Activated CD4-positive, alpha-beta T cell treated with anti-CD3 and anti-CD28 coated beads, Interleukin-2, amount 10 ng/mL, durations not matched to agents 7 days and 5 days (primary cell): ENCODE data around the gene GPC6. TPM values are rescaled to one million over a fixed set of nuclear protein-coding genes. Genes with fewer than 3 reads are reported as not detected.
A peak's percentile ranks its signal among the peaks of the same experiment; 100 is the strongest.

ENCODE experiments used
- CTCF ChIA-PET: fragments of 350-600 bp; sonication (Branson Sonifier 250); formaldehyde crosslinking; loops from one replicate; lab custom pipeline; 2021; ENCODE audit warnings: antibody characterized with exemption; lab: Charles Lee
- POLR2A ChIA-PET: fragments of 350-600 bp; sonication (Branson Sonifier 250); formaldehyde crosslinking; loops from one replicate; lab custom pipeline; 2021; ENCODE audit warnings: antibody characterized with exemption; lab: Charles Lee
- DNase-seq: peaks from one replicate; pipeline ENCODE4 v3.0.0-alpha.2; 2020
- H3K27ac Mint-ChIP-seq: one replicate; pipeline ENCODE4 v1.8.0; 2021; ENCODE audit warnings: mild to moderate bottlenecking, moderate library complexity, mixed read lengths
- H3K27me3 Mint-ChIP-seq: one replicate; pipeline ENCODE4 v1.8.0; 2021; ENCODE audit warnings: mixed read lengths
- H3K36me3 Mint-ChIP-seq: one replicate; pipeline ENCODE4 v1.8.0; 2021; ENCODE audit warnings: low read depth, mixed read lengths
- H3K4me1 Mint-ChIP-seq: one replicate; pipeline ENCODE4 v1.8.0; 2021; ENCODE audit warnings: mixed read lengths
- H3K4me3 Mint-ChIP-seq: one replicate; pipeline ENCODE4 v1.8.0; 2021; ENCODE audit warnings: mild to moderate bottlenecking, moderate library complexity, mixed read lengths
- H3K9me3 Mint-ChIP-seq: one replicate; pipeline ENCODE4 v1.8.0; 2021; ENCODE audit warnings: mixed read lengths
- total RNA-seq, 2 experiments: library from RNA; stranded (reverse); gene quantifications; one replicate each; pipeline ENCODE4 v1.2.3, GENCODE V29; 2021

Gene GPC6
- total RNA-seq, 2 experiments from 2014 or later: not detected

DNA sequence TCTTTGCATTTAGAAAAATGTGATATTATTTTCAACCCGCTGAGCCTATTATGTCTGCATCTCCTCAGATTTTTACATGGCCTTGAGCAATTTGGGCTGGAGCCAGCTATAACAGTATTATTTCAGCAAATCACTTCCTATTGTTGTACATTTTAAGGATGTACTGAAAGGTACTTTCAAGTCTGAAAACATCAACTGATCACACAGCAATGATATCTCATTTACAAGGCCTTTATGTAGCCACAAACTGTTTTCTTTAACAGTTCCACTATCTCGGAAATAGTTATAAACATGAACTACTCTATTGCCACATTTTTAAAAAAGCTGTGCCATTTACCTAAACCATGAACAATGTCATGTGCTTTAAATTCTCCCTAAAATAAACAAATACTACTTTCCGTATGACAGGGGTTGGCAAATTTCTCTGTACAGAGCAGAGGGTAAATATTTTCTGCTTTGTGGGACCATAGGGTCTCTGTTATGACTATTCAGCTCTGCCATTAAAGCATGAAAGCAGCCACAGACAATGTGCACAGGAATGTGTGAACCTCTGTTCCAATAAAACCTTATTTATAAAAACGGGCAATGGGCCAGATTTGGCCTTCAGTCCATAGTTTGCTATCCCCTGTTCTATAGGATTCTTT lies 560.4 kb downstream of the GPC6 start:
- Mint-ChIP-seq H3K27ac (no peak overlapping the region), H3K4me1 (no peaks in the 10 kb centered on the region), H3K36me3 (no peaks in the 10 kb centered on the region), H3K4me3 (no peak overlapping the region), H3K9me3 (peaks cover 2% of the 10 kb centered on the region), H3K27me3 (peaks cover 7% of the 10 kb centered on the region)
- ChIA-PET CTCF (interaction anchor here (1.8 kb wide), 1 partner anchor 19 kb away, joined by 3 read pairs; no protein-coding TSS in a partner anchor), POLR2A (no interaction called here)
- no peak for DNase-seq

GRCh38 chr13:93788456-93788855 lies 561.8 kb downstream of the GPC6 start:
- Mint-ChIP-seq H3K27ac (no peak overlapping the region), H3K27me3 (peaks cover 7% of the 10 kb centered on the region), H3K4me1 (no peaks in the 10 kb centered on the region), H3K9me3 (no peaks in the 10 kb centered on the region), H3K36me3 (no peaks in the 10 kb centered on the region), H3K4me3 (no peak overlapping the region)
- POLR2A ChIA-PET: no interaction called here
- CTCF ChIA-PET: no interaction called here
- DNase-seq: no peak

- H3K9me3 Mint-ChIP-seq: no peaks in the 10 kb centered on the region
- POLR2A ChIA-PET: no interaction called here
- H3K4me1 Mint-ChIP-seq: peaks cover 3% of the 10 kb centered on the region
- H3K27ac Mint-ChIP-seq: no peak overlapping the region
- H3K36me3 Mint-ChIP-seq: no peaks in the 10 kb centered on the region
- CTCF ChIA-PET: no interaction called here
- no peak overlapping the region for H3K4me3 Mint-ChIP-seq
- DNase-seq: no peak
- H3K27me3 Mint-ChIP-seq: peaks cover 7% of the 10 kb centered on the region
Observed at GRCh38 chr13:93789058-93789457, 562.5 kb downstream of the GPC6 start.

- peaks cover 9% of the 10 kb centered on the region for H3K27me3 Mint-ChIP-seq
Observed at GRCh38 chr13:93794197-93794885, 567.7 kb downstream of the GPC6 start.

DNA sequence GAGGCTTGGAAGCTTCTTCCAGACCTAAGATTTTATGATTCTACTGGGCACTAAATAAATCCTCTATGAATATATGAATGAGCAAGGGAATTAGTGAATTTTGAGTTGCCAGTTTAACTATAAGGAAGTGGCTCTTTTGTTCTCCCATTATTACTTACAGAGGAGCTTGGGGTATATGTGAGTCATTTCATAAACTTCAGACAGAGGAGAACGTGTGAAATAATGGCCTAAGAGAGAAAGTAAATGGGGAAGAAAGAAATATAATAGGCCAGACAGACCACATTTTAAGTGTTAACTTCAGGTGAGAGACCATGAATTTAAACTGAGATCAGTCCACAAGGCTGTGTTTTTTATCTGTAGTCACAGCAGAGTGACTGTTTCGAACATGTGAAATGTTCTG lies 570.9 kb downstream of the GPC6 start:
- CTCF ChIA-PET: no interaction called here
- POLR2A ChIA-PET: no interaction called here
- peaks cover 6% of the 10 kb centered on the region for H3K27me3 Mint-ChIP-seq
- no peak for DNase-seq
- H3K4me3 Mint-ChIP-seq: no peak overlapping the region
- H3K36me3 Mint-ChIP-seq: no peaks in the 10 kb centered on the region
- H3K9me3 Mint-ChIP-seq: no peaks in the 10 kb centered on the region
- peaks cover 10% of the 10 kb centered on the region for H3K4me1 Mint-ChIP-seq
- H3K27ac Mint-ChIP-seq: no peak overlapping the region

More at GRCh38 chr13:93794197-93794885, 567.7 kb downstream of the GPC6 start:
- ChIA-PET CTCF (no interaction called here), POLR2A (no interaction called here)
- peak; percentile 12 for DNase-seq
- H3K27ac Mint-ChIP-seq: no peak overlapping the region
- H3K4me3 Mint-ChIP-seq: no peak overlapping the region
- H3K36me3 Mint-ChIP-seq: no peaks in the 10 kb centered on the region
- no peaks in the 10 kb centered on the region for H3K9me3 Mint-ChIP-seq
- peaks cover 10% of the 10 kb centered on the region for H3K4me1 Mint-ChIP-seq

DNA sequence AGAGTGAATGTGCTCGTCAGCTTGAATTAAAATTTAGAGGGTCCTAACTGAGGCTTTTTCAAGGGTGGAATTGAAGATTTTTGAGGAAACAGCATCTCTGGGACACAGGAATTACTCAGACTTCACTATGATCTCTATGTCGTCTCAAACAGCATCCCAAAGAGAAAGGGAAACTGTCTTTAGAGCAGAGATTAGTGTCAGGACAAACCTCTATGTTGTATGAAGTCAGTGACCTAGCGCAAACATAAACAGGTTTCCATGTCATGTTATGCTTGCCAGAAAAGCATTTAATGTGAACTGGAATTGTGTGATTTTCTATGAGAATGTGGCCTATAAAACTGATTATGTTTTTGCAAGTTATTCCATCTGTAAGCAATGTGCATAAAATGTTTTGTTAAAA lies 573.7 kb downstream of the GPC6 start:
- CTCF ChIA-PET: no interaction called here
- Mint-ChIP-seq H3K9me3 (no peaks in the 10 kb centered on the region), H3K27ac (no peak overlapping the region), H3K27me3 (peaks cover 12% of the 10 kb centered on the region), H3K4me1 (no peaks in the 10 kb centered on the region), H3K36me3 (no peaks in the 10 kb centered on the region), H3K4me3 (no peak overlapping the region)
- POLR2A ChIA-PET: no interaction called here
- no peak for DNase-seq

DNA sequence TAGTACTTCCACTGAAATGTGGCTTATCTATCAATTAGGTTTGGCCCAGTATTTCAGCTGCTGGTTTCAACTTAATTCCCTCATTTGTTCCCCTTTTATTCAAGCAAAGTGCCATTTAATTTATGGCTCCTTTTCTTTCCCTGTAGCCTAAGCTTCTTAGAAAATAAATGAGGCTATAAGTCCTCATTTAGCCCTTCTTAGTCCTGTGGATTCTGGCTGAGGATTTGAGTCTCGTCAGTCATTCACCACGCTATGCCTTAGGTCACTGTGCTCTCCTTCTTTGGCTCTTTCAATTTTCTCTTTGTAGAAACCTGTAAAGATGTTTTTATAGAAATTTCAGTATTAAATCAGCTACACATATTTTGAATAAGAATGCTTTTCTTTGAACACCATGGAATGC lies 579.1 kb downstream of the GPC6 start:
- Mint-ChIP-seq H3K36me3 (no peaks in the 10 kb centered on the region), H3K4me3 (no peak overlapping the region), H3K9me3 (no peaks in the 10 kb centered on the region), H3K27me3 (peaks cover 8% of the 10 kb centered on the region), H3K4me1 (no peaks in the 10 kb centered on the region), H3K27ac (no peak overlapping the region)
- no peak for DNase-seq
- CTCF ChIA-PET: interaction anchor here (1.2 kb wide), 1 partner anchor 19 kb away, joined by 3 read pairs; no protein-coding TSS in a partner anchor
- POLR2A ChIA-PET: interaction anchor here (0.6 kb wide), 1 partner anchor 730 kb away, joined by 3 read pairs; no protein-coding TSS in a partner anchor

GRCh38 chr13:93806861-93807260 lies 580.3 kb downstream of the GPC6 start:
- no peak overlapping the region for H3K27ac Mint-ChIP-seq
- H3K4me3 Mint-ChIP-seq: no peak overlapping the region
- H3K4me1 Mint-ChIP-seq: no peaks in the 10 kb centered on the region
- no peaks in the 10 kb centered on the region for H3K36me3 Mint-ChIP-seq
- no peaks in the 10 kb centered on the region for H3K9me3 Mint-ChIP-seq
- POLR2A ChIA-PET: no interaction called here
- DNase-seq: no peak
- CTCF ChIA-PET: no interaction called here
- peaks cover 8% of the 10 kb centered on the region for H3K27me3 Mint-ChIP-seq

DNA sequence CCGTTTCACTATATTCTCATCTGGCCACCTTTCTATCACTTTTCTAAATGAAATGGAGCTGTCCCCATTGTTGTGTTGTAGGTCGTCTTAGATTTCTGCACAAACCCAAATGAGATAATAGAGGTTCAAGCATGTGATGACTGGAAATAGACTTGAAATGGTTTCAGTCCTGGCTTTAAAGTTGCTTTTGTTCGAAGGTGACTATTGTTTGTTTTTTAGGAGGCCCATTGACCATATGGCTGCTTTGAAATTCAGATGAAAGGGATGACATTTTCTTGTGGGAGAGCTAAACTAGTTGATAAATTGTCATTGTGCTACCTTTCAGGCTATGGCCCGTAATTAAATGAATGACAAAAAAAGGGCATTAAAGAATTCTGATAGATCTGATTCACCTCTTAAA lies 583.7 kb downstream of the GPC6 start:
- DNase-seq: no peak
- ChIA-PET CTCF (no interaction called here), POLR2A (no interaction called here)
- Mint-ChIP-seq H3K27me3 (peaks cover 2% of the 10 kb centered on the region), H3K4me3 (no peak overlapping the region), H3K27ac (no peak overlapping the region), H3K4me1 (no peaks in the 10 kb centered on the region), H3K9me3 (no peaks in the 10 kb centered on the region), H3K36me3 (no peaks in the 10 kb centered on the region)

- no peaks in the 10 kb centered on the region for H3K36me3 Mint-ChIP-seq
- H3K4me3 Mint-ChIP-seq: no peak overlapping the region
- no peak for DNase-seq
- H3K27me3 Mint-ChIP-seq: peaks cover 2% of the 10 kb centered on the region
- POLR2A ChIA-PET: no interaction called here
- no peak overlapping the region for H3K27ac Mint-ChIP-seq
- H3K4me1 Mint-ChIP-seq: no peaks in the 10 kb centered on the region
- CTCF ChIA-PET: interaction anchor here (0.6 kb wide), 1 partner anchor 478 kb away, joined by 3 read pairs; no protein-coding TSS in a partner anchor
- no peaks in the 10 kb centered on the region for H3K9me3 Mint-ChIP-seq
Observed at GRCh38 chr13:93811071-93811737, 584.6 kb downstream of the GPC6 start.

DNA sequence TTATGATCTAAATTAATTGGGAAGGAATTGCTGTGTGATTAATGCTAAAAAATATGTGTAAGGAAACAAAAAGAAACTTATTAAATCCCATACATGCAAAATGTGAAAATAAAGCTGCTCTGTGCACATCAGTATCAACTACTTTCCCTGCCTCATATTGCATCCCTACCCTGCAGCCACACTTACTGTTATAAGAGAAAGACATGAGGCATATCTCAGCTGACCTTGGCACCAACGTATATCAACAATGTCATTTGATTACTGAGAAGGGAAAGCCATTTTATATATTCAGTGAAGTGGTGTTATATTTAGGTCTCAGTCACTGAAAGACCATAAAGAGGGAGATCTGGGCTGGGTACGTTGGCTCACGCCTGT lies 585.1 kb downstream of the GPC6 start:
- Mint-ChIP-seq H3K4me3 (no peak overlapping the region), H3K9me3 (no peaks in the 10 kb centered on the region), H3K4me1 (no peaks in the 10 kb centered on the region), H3K27ac (no peak overlapping the region), H3K36me3 (no peaks in the 10 kb centered on the region), H3K27me3 (peaks cover 4% of the 10 kb centered on the region)
- CTCF ChIA-PET: interaction anchor here (0.7 kb wide), 1 partner anchor 1143 kb away, joined by 3 read pairs; no protein-coding TSS in a partner anchor
- no peak for DNase-seq
- POLR2A ChIA-PET: no interaction called here

DNA sequence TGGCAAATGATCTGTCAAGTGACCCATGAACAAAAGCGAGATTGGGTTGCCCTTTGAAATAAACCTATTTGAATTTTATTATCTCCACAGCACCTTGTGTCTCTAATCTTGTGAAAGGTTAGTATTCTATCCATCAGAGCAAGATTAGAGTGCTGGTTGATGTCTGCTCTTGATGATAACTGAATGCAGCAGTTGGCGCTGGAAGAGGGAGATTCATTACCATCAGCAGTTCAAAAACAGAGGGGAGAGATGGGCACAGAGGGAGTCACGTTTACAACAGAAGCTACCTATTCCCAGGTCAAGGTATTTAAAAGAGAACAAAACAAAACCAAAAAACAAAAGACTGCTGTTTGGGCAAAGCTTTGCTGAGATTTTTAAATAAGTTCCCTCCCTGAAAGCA lies 588.1 kb downstream of the GPC6 start:
- H3K9me3 Mint-ChIP-seq: no peaks in the 10 kb centered on the region
- H3K36me3 Mint-ChIP-seq: no peaks in the 10 kb centered on the region
- DNase-seq: no peak
- H3K4me3 Mint-ChIP-seq: no peak overlapping the region
- no peak overlapping the region for H3K27ac Mint-ChIP-seq
- CTCF ChIA-PET: no interaction called here
- H3K4me1 Mint-ChIP-seq: no peaks in the 10 kb centered on the region
- POLR2A ChIA-PET: no interaction called here
- H3K27me3 Mint-ChIP-seq: peaks cover 1% of the 10 kb centered on the region

DNA sequence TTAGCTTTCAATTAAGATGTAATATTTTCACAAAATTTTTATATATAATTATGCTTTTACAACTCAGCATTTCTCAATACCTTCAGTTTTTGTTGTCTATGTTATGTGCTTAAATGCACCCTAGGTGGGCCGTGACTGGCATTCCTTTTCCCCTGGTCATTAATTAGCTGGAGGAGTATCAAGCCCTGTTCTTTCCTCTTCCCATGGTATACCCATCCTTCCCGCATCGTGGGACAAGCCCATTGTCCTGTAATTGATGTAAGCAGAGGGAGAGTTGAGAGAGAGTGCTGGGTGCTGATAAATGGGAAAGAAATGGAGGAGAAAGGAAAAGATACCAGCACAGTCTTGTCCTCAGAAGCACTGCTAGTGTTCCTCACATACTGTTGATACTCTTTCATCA lies 591.7 kb downstream of the GPC6 start:
- Mint-ChIP-seq H3K4me1 (no peaks in the 10 kb centered on the region), H3K27me3 (peaks cover 1% of the 10 kb centered on the region), H3K27ac (no peak overlapping the region), H3K4me3 (no peak overlapping the region), H3K36me3 (no peaks in the 10 kb centered on the region), H3K9me3 (no peaks in the 10 kb centered on the region)
- ChIA-PET POLR2A (no interaction called here), CTCF (no interaction called here)
- no peak for DNase-seq
